NCI-H526 (cell line): Measurements from ENCODE around the gene HCFC1.

Experiments
- DNase-seq, 2 experiments: peaks; one replicate each; lab custom pipeline; 2025; lab: John Stamatoyannopoulos, UW

Gene HCFC1

GRCh38 chrX:153902385-153902784, 69.2 kb downstream of the HCFC1 start:
- no peak for DNase-seq

GRCh38 chrX:153901753-153902140, 69.9 kb downstream of the HCFC1 start:
- no peak for DNase-seq

GRCh38 chrX:153900831-153901752, 70.5 kb downstream of the HCFC1 start:
- DNase-seq, result peak in 1 of 2 experiments; percentile 58

GRCh38 chrX:153897899-153898298, 73.7 kb downstream of the HCFC1 start:
- no peak for DNase-seq
